ENCODE data around the gene MRM3. TPM values are rescaled to one million over a fixed set of nuclear protein-coding genes. Genes with fewer than 3 reads are reported as not detected.

The MRM3 gene
- total RNA-seq, 1 donor from 2014 or later: 8.3 TPM

DNA sequence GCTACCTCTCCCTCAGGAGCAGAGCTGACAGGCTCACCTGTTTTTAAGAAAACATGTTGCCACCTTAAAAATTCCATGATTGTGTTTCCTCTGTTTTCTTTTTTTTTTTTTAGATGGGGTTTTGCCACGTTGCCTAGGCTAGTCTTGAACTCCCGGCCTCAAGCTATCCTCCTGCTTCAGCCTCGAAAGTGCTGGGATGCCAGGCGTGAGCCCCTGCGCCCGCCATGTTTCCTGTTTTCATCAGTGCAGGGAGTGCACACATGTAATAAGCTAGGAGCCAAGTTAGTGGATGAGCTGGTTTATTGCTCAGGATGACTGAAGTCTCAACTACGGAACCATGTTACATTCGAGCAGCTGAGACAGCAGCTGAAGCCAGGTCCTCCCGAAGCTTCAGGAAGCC, 13.6 kb downstream of the MRM3 start:
- FAIRE-seq: no peak
- H2AFZ ChIP-seq (ENCODE audit: low read depth, low read length): no peak overlapping the region
- no peaks in the 10 kb centered on the region for H3K27me3 ChIP-seq (ENCODE audit: insufficient read depth, low read length)
- no peaks in the 10 kb centered on the region for H3K9me3 Mint-ChIP-seq (ENCODE audit: unreplicated experiment)
- H3K36me3 Mint-ChIP-seq (ENCODE audit: low read depth, unreplicated experiment): peaks cover 30% of the 10 kb centered on the region
- peaks cover 16% of the 10 kb centered on the region for H3K4me1 ChIP-seq (ENCODE audit: insufficient read depth, low read length)
- no peak for DNase-seq (ENCODE audit: low read depth)
- H3K27me3 Mint-ChIP-seq (ENCODE audit: low read depth, unreplicated experiment): no peaks in the 10 kb centered on the region
- H3K4me3 ChIP-seq (ENCODE audit: insufficient read depth, low read depth, low read length): no peak overlapping the region
- H3K27ac Mint-ChIP-seq (ENCODE audit: unreplicated experiment): no peak overlapping the region
- H4K20me1 ChIP-seq (ENCODE audit: insufficient read depth, low read length): peaks cover 23% of the 10 kb centered on the region
- no peak overlapping the region for H3K4me2 ChIP-seq (ENCODE audit: low read length)
- no peak overlapping the region for H3K27ac ChIP-seq (ENCODE audit: low read depth, low read length)
- H3K4me1 Mint-ChIP-seq (ENCODE audit: low read depth, unreplicated experiment): peaks cover 18% of the 10 kb centered on the region
- H3K4me3 Mint-ChIP-seq (ENCODE audit: unreplicated experiment): no peak overlapping the region
- peak overlapping the region; percentile 19 for H3K9ac ChIP-seq (ENCODE audit: low read length)
- peaks cover 12% of the 10 kb centered on the region for H3K36me3 ChIP-seq (ENCODE audit: insufficient read depth, low read length)
- TF ChIP-seq CTCF (IDR thresholded peaks at IDR 0.05; ENCODE audit: insufficient read depth, low read depth, low read length) (no peak), EZH2 (IDR thresholded peaks at IDR 0.05; ENCODE audit: insufficient read depth, low read length) (no peak)
- H3K9me3 ChIP-seq (ENCODE audit: insufficient read depth, low read depth, low read length): no peaks in the 10 kb centered on the region
- H3K79me2 ChIP-seq (ENCODE audit: insufficient read depth, low read length): peaks cover 3% of the 10 kb centered on the region

DNA sequence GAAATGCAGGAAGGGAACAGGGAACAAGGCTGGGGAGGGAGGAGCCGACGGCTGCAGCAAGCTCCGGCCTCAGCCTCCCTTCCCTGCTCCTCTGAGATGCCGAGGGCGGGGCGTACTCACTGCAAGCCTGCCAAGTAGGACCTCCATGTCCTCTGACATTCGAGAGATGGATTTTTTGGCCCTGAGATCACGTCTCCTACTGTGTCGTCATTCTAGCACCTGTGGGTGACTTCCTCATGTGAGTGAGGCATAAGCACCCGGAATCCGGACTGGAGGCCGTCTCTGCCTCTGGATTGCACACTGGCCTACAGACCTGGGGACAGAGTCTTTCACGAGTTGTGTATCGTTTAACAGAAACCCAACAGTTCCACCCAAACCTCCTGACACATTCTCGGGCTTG, 14.5 kb downstream of the MRM3 start:
- Mint-ChIP-seq H3K27ac (ENCODE audit: unreplicated experiment) (no peak overlapping the region), H3K4me1 (ENCODE audit: low read depth, unreplicated experiment) (peaks cover 15% of the 10 kb centered on the region), H3K36me3 (ENCODE audit: low read depth, unreplicated experiment) (peaks cover 26% of the 10 kb centered on the region), H3K27me3 (ENCODE audit: low read depth, unreplicated experiment) (no peaks in the 10 kb centered on the region), H3K4me3 (ENCODE audit: unreplicated experiment) (no peak overlapping the region), H3K9me3 (ENCODE audit: unreplicated experiment) (no peaks in the 10 kb centered on the region)
- no peaks in the 10 kb centered on the region for H3K27me3 ChIP-seq (ENCODE audit: insufficient read depth, low read length)
- H3K27ac ChIP-seq (ENCODE audit: low read depth, low read length): no peak overlapping the region
- peaks cover 16% of the 10 kb centered on the region for H3K4me1 ChIP-seq (ENCODE audit: insufficient read depth, low read length)
- H3K4me3 ChIP-seq (ENCODE audit: insufficient read depth, low read depth, low read length): no peak overlapping the region
- H3K36me3 ChIP-seq (ENCODE audit: insufficient read depth, low read length): peaks cover 12% of the 10 kb centered on the region
- no peak for FAIRE-seq
- TF ChIP-seq CTCF (IDR thresholded peaks at IDR 0.05; ENCODE audit: insufficient read depth, low read depth, low read length) (no peak), EZH2 (IDR thresholded peaks at IDR 0.05; ENCODE audit: insufficient read depth, low read length) (no peak)
- H3K4me2 ChIP-seq (ENCODE audit: low read length): no peak overlapping the region
- H4K20me1 ChIP-seq (ENCODE audit: insufficient read depth, low read length): peaks cover 19% of the 10 kb centered on the region
- no peak for DNase-seq (ENCODE audit: low read depth)
- H3K79me2 ChIP-seq (ENCODE audit: insufficient read depth, low read length): no peaks in the 10 kb centered on the region
- no peaks in the 10 kb centered on the region for H3K9me3 ChIP-seq (ENCODE audit: insufficient read depth, low read depth, low read length)
- no peak overlapping the region for H2AFZ ChIP-seq (ENCODE audit: low read depth, low read length)
- no peak overlapping the region for H3K9ac ChIP-seq (ENCODE audit: low read length)

- H3K9me3 Mint-ChIP-seq (ENCODE audit: unreplicated experiment): no peaks in the 10 kb centered on the region
- no peak overlapping the region for H3K9ac ChIP-seq (ENCODE audit: low read length)
- no peak overlapping the region for H3K27ac Mint-ChIP-seq (ENCODE audit: unreplicated experiment)
- no peaks in the 10 kb centered on the region for H3K79me2 ChIP-seq (ENCODE audit: insufficient read depth, low read length)
- no peak overlapping the region for H3K4me3 Mint-ChIP-seq (ENCODE audit: unreplicated experiment)
- H3K4me1 ChIP-seq (ENCODE audit: insufficient read depth, low read length): peaks cover 16% of the 10 kb centered on the region
- H3K4me1 Mint-ChIP-seq (ENCODE audit: low read depth, unreplicated experiment): peaks cover 15% of the 10 kb centered on the region
- peaks cover 19% of the 10 kb centered on the region for H4K20me1 ChIP-seq (ENCODE audit: insufficient read depth, low read length)
- TF ChIP-seq CTCF (IDR thresholded peaks at IDR 0.05; ENCODE audit: insufficient read depth, low read depth, low read length) (no peak), EZH2 (IDR thresholded peaks at IDR 0.05; ENCODE audit: insufficient read depth, low read length) (no peak)
- peaks cover 31% of the 10 kb centered on the region for H3K36me3 Mint-ChIP-seq (ENCODE audit: low read depth, unreplicated experiment)
- peaks cover 10% of the 10 kb centered on the region for H3K36me3 ChIP-seq (ENCODE audit: insufficient read depth, low read length)
- no peak overlapping the region for H2AFZ ChIP-seq (ENCODE audit: low read depth, low read length)
- H3K27me3 ChIP-seq (ENCODE audit: insufficient read depth, low read length): no peaks in the 10 kb centered on the region
- no peak overlapping the region for H3K4me2 ChIP-seq (ENCODE audit: low read length)
- H3K27ac ChIP-seq (ENCODE audit: low read depth, low read length): no peak overlapping the region
- no peak for DNase-seq (ENCODE audit: low read depth)
- FAIRE-seq: no peak
- H3K4me3 ChIP-seq (ENCODE audit: insufficient read depth, low read depth, low read length): no peak overlapping the region
- no peaks in the 10 kb centered on the region for H3K9me3 ChIP-seq (ENCODE audit: insufficient read depth, low read depth, low read length)
- no peaks in the 10 kb centered on the region for H3K27me3 Mint-ChIP-seq (ENCODE audit: low read depth, unreplicated experiment)
These were observed 15.2 kb downstream of the MRM3 start for GRCh38 chr17:797236-797840.
